HCT116 (cell line): ENCODE data around the gene PRRT1B. TPM values are rescaled to one million over a fixed set of nuclear protein-coding genes. Genes with fewer than 3 reads are reported as not detected.

Experiments
- ATAC-seq: fragments of 200-7000 bp; cut with Tn5 transposase; 2 replicates; pipeline ENCODE4 v1.9.1; 2020; ENCODE audit warnings: mild to moderate bottlenecking, moderate library complexity
- BruUV-seq: library from RNA; stranded (reverse); fragments of 400-500 nt; replicated peaks from 2 replicates; lab custom pipeline; 2021; lab: Mats Ljungman, UMichigan
- CTCF ChIA-PET: fragments of 300-600 bp; sonication (Branson Sonifier 250); formaldehyde crosslinking; loops from one replicate; lab custom pipeline; 2021; ENCODE audit warnings: antibody characterized with exemption; lab: Charles Lee
- POLR2A ChIA-PET: fragments of 300-600, 350-600 bp; sonication (Branson Sonifier 250); formaldehyde crosslinking; loops from one replicate; lab custom pipeline; 2021; ENCODE audit warnings: antibody characterized with exemption; lab: Charles Lee
- RAD21 ChIA-PET, 2 experiments: fragments of 300-600 bp; sonication (Branson Sonifier 250); formaldehyde crosslinking; loops; one replicate each; lab custom pipeline; 2023; ENCODE audit warnings: low total read pairs in 2 of 2; ENCODE audit not compliant: uncharacterized antibody in 2 of 2, unreplicated experiment in 2 of 2, low non-redundant PET in 1 of 2; lab: Charles Lee
- DNase-seq: peaks from one replicate; pipeline ENCODE4 v3.0.0-alpha.2; 2010; ENCODE audit warnings: low read depth, low spot score
- H2AFZ ChIP-seq: fragments of 200-600 bp; shearing (Covaris generic), sonication (generic); 2 replicates; pipeline ENCODE4 v1.6.1; 2017; ENCODE audit warnings: low read depth, mixed run types, mixed read lengths, antibody characterized with exemption, low read length; ENCODE audit not compliant: poor library complexity, severe bottlenecking
- H3K27ac ChIP-seq: 2 replicates; pipeline ENCODE4 v1.5.1; 2012; ENCODE audit warnings: low read depth, low read length
- H3K27me3 ChIP-seq: fragments of 200-600 bp; sonication (generic); 2 replicates; pipeline ENCODE4 v1.6.1; 2016; ENCODE audit warnings: mixed run types, low read length, mixed read lengths; ENCODE audit not compliant: insufficient read depth
- H3K36me3 ChIP-seq, 2 experiments: fragments of 200-500 bp in 1 of 2; fragments of 200-600 bp in 1 of 2; sonication (Bioruptor generic) in 1 of 2; sonication (generic) in 1 of 2; 2 replicates each; pipeline versions ENCODE4 v1.5.1 to v1.6.1; 2014 to 2016; ENCODE audit warnings: low read length in 2 of 2, inconsistent platforms in 1 of 2, mixed read lengths in 1 of 2, mixed run types in 1 of 2; ENCODE audit not compliant: insufficient read depth in 2 of 2, control insufficient read depth in 1 of 2
- H3K4me1 ChIP-seq, 2 experiments: fragments of 200-600 bp in 1 of 2; sonication (generic) in 1 of 2; 2 replicates each; pipeline versions ENCODE4 v1.5.1 to v1.6.1; 2012 to 2017; ENCODE audit warnings: low read length in 2 of 2, inconsistent platforms in 1 of 2, mild to moderate bottlenecking in 1 of 2, mixed read lengths in 1 of 2, mixed run types in 1 of 2, moderate library complexity in 1 of 2; ENCODE audit not compliant: insufficient read depth in 2 of 2, control insufficient read depth in 1 of 2
- H3K4me2 ChIP-seq: fragments of 200-600 bp; sonication (generic); 2 replicates; pipeline ENCODE4 v1.6.1; 2017; ENCODE audit warnings: mixed run types, low read length, mixed read lengths
- H3K4me3 ChIP-seq, 2 experiments: fragments of 200-600 bp in 1 of 2; sonication (generic) in 1 of 2; replicated peaks in 1 of 2; 2 replicates each; pipeline ENCODE4 v1.5.1; 2011 to 2016; ENCODE audit warnings: low read length in 2 of 2, control low read depth in 1 of 2, low read depth in 1 of 2, mild to moderate bottlenecking in 1 of 2, mixed read lengths in 1 of 2, mixed run types in 1 of 2
- H3K79me2 ChIP-seq: fragments of 200-600 bp; sonication (generic); 2 replicates; pipeline ENCODE4 v1.6.1; 2017; ENCODE audit warnings: mild to moderate bottlenecking, mixed run types, low read length, moderate library complexity, mixed read lengths; ENCODE audit not compliant: insufficient read depth
- H3K9ac ChIP-seq: fragments of 200-600 bp; sonication (generic); 2 replicates; pipeline ENCODE4 v1.6.1; 2016; ENCODE audit warnings: low read length, mixed read lengths
- H3K9me2 ChIP-seq: fragments of 200-600 bp; sonication (generic), shearing (Covaris generic); 2 replicates; pipeline ENCODE4 v1.6.1; 2017; ENCODE audit warnings: mixed run types, mild to moderate bottlenecking, moderate library complexity; ENCODE audit not compliant: insufficient read depth
- H3K9me3 ChIP-seq, 2 experiments: fragments of 200-500 bp in 1 of 2; fragments of 200-600 bp in 1 of 2; sonication (Bioruptor generic) in 1 of 2; sonication (generic) in 1 of 2; 2 replicates each; pipeline ENCODE4 v1.6.1; 2014 to 2017; ENCODE audit warnings: low read length in 2 of 2, mixed read lengths in 2 of 2, inconsistent platforms in 1 of 2, low read depth in 1 of 2, mild to moderate bottlenecking in 1 of 2, mixed run types in 1 of 2, moderate library complexity in 1 of 2; ENCODE audit not compliant: control insufficient read depth in 1 of 2, insufficient read depth in 1 of 2
- H4K20me1 ChIP-seq: fragments of 200-600 bp; sonication (generic), shearing (Covaris generic); 2 replicates; pipeline ENCODE4 v1.6.1; 2017; ENCODE audit warnings: mixed run types, mild to moderate bottlenecking, moderate library complexity; ENCODE audit not compliant: insufficient read depth
- CBX3 ChIP-seq: IDR thresholded peaks from 2 replicates; pipeline ENCODE4 v1.6.1; 2012; ENCODE audit warnings: low read depth
- EGR1 ChIP-seq: IDR thresholded peaks from 2 replicates; pipeline ENCODE4 v1.6.1; 2012; ENCODE audit warnings: low read depth
- ELF1 ChIP-seq: IDR thresholded peaks from 2 replicates; pipeline ENCODE4 v1.6.1; 2012; ENCODE audit warnings: low read depth, borderline replicate concordance
- EZH2 ChIP-seq: fragments of 200-600 bp; sonication (generic); IDR thresholded peaks from 2 replicates; pipeline ENCODE4 v1.6.1; 2017; ENCODE audit warnings: antibody characterized with exemption, mixed run types
- EZH2phosphoT487 ChIP-seq: fragments of 200-600 bp; IDR thresholded peaks from 2 replicates; pipeline ENCODE4 v1.6.1; 2018; ENCODE audit warnings: antibody characterized with exemption, borderline replicate concordance
- FOSL1 ChIP-seq: IDR thresholded peaks from 2 replicates; pipeline ENCODE4 v1.6.1; 2012; ENCODE audit warnings: low read depth
- POLR2A ChIP-seq: IDR thresholded peaks from 2 replicates; pipeline ENCODE4 v1.7.0; 2011; ENCODE audit warnings: borderline replicate concordance; ENCODE audit not compliant: insufficient read depth, insufficient read length; ENCODE audit errors: extremely low read depth
- RAD21 ChIP-seq: IDR thresholded peaks from 2 replicates; pipeline ENCODE4 v1.6.1; 2012; ENCODE audit warnings: low read depth, mild to moderate bottlenecking
- SIN3A ChIP-seq: IDR thresholded peaks from 2 replicates; pipeline ENCODE4 v1.6.1; 2012; ENCODE audit warnings: low read depth
- SRF ChIP-seq: IDR thresholded peaks from 2 replicates; pipeline ENCODE4 v1.6.1; 2012; ENCODE audit warnings: low read depth
- TCF7L2 ChIP-seq: IDR thresholded peaks from 2 replicates; pipeline ENCODE4 v1.7.0; 2011; ENCODE audit warnings: borderline replicate concordance, inconsistent platforms; ENCODE audit not compliant: insufficient read depth, insufficient read length; ENCODE audit errors: extremely low read depth
- YY1 ChIP-seq: IDR thresholded peaks from 2 replicates; pipeline ENCODE4 v1.6.1; 2011; ENCODE audit warnings: low read length, low read depth, moderate library complexity, mild to moderate bottlenecking; ENCODE audit not compliant: insufficient replicate concordance; ENCODE audit errors: extremely low read depth
- ZFX ChIP-seq: fragments of 450-650 bp; IDR thresholded peaks from 2 replicates; pipeline ENCODE4 v1.6.1; 2017
- ZNF274 ChIP-seq: fragments of 200-500 bp; sonication (Bioruptor generic); IDR thresholded peaks from 2 replicates; pipeline ENCODE4 v1.6.1; 2014; ENCODE audit warnings: mild to moderate bottlenecking, low read depth, low read length, inconsistent platforms
- intact Hi-C: fragments of 100-400 bp; cut with micrococcal nuclease; formaldehyde crosslinking; loops from 2 replicates; pipeline ENCODE4 v1.10.0; 2022
- total RNA-seq: library from RNA; stranded (reverse); gene quantifications from one replicate; pipeline ENCODE4 v1.2.1, GENCODE V29; 2021; ENCODE audit not compliant: unreplicated experiment
- TF ChIP-seq, protein P1 (sequence below): IDR thresholded peaks from 2 replicates; pipeline ENCODE4 v1.6.1; 2012
- TF ChIP-seq, protein P2 (sequence below), 3 experiments: fragments of 200-600 bp in 1 of 3; sonication (generic) in 1 of 3; IDR thresholded peaks in 2 of 3; conservative IDR thresholded peaks in 1 of 3; 2 replicates each; pipeline ENCODE4 v1.5.1; 2012 to 2017; ENCODE audit warnings: low read depth in 2 of 3, low read length in 2 of 3, antibody characterized with exemption in 1 of 3, borderline replicate concordance in 1 of 3, control low read depth in 1 of 3, mild to moderate bottlenecking in 1 of 3, mixed read lengths in 1 of 3, mixed run types in 1 of 3, moderate library complexity in 1 of 3; ENCODE audit not compliant: insufficient read depth in 1 of 3
- TF ChIP-seq, protein P3 (sequence below): IDR thresholded peaks from 2 replicates; pipeline ENCODE4 v1.6.1; 2012; ENCODE audit warnings: low read depth
- TF ChIP-seq, protein P4 (sequence below): IDR thresholded peaks from 2 replicates; pipeline ENCODE4 v1.6.1; 2012
- TF ChIP-seq, protein P5 (sequence below): IDR thresholded peaks from 2 replicates; pipeline ENCODE4 v1.6.1; 2011; ENCODE audit warnings: mild to moderate bottlenecking, low read length, moderate library complexity; ENCODE audit not compliant: insufficient replicate concordance; ENCODE audit errors: extremely low read depth

The PRRT1B gene
- total RNA-seq, 1 experiment from 2014 or later, result not detected

DNA sequence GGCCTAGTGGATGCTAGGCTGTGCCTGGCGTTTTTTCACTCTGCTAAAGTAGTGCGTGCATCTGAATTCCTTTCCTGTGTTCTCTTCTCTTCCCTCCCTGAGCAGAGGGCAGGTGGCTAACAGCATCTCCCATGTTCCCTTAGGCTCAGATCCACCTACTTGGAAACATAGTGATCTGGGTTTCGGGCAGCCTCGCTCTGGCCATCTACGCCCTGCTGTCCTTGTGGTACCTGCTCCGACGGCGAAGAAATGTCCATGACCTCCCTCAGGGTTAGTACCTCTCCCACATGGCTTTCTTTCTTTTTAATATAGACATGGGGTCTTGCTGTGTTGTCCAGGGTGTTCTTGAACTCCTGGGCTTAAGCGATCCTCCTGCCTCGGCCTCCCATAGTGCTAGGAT lies 24.1 kb upstream of the PRRT1B start:
- H3K9me3 ChIP-seq, result no peaks in the 10 kb centered on the region
- no peak overlapping the region for H3K9ac ChIP-seq
- ChIA-PET POLR2A (no interaction called here), RAD21 (interaction anchor here in 1 of 2 experiments (0.6 kb wide), 1 partner anchor 244 kb away, joined by 3 read pairs; no protein-coding TSS in a partner anchor)
- no TSS peak for BruUV-seq
- H3K27ac ChIP-seq, result no peak overlapping the region
- H3K36me3 ChIP-seq, result peaks cover 16 to 35% of the 10 kb centered on the region in 2 experiments
- no peak for ATAC-seq
- no peak overlapping the region for H3K4me3 ChIP-seq
- TF ChIP-seq, protein P1, sequence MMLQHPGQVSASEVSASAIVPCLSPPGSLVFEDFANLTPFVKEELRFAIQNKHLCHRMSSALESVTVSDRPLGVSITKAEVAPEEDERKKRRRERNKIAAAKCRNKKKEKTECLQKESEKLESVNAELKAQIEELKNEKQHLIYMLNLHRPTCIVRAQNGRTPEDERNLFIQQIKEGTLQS, result no peak
- no peak for TF ChIP-seq ZNF274
- no peak for TF ChIP-seq EZH2phosphoT487
- TF ChIP-seq ZFX, result no peak
- TF ChIP-seq FOSL1, result no peak
- TF ChIP-seq, protein P2, sequence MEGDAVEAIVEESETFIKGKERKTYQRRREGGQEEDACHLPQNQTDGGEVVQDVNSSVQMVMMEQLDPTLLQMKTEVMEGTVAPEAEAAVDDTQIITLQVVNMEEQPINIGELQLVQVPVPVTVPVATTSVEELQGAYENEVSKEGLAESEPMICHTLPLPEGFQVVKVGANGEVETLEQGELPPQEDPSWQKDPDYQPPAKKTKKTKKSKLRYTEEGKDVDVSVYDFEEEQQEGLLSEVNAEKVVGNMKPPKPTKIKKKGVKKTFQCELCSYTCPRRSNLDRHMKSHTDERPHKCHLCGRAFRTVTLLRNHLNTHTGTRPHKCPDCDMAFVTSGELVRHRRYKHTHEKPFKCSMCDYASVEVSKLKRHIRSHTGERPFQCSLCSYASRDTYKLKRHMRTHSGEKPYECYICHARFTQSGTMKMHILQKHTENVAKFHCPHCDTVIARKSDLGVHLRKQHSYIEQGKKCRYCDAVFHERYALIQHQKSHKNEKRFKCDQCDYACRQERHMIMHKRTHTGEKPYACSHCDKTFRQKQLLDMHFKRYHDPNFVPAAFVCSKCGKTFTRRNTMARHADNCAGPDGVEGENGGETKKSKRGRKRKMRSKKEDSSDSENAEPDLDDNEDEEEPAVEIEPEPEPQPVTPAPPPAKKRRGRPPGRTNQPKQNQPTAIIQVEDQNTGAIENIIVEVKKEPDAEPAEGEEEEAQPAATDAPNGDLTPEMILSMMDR (IDR thresholded peaks at IDR 0.05 in 2 of 3, conservative IDR thresholded peaks at IDR 0.05 in 1 of 3; ENCODE audit: borderline replicate concordance in 1 of 3, insufficient read depth in 1 of 3, low read depth in 2 of 3, low read length in 2 of 3), result no peak
- no peak for TF ChIP-seq ELF1
- no peak for TF ChIP-seq RAD21
- no peak for TF ChIP-seq TCF7L2
- TF ChIP-seq, protein P3, sequence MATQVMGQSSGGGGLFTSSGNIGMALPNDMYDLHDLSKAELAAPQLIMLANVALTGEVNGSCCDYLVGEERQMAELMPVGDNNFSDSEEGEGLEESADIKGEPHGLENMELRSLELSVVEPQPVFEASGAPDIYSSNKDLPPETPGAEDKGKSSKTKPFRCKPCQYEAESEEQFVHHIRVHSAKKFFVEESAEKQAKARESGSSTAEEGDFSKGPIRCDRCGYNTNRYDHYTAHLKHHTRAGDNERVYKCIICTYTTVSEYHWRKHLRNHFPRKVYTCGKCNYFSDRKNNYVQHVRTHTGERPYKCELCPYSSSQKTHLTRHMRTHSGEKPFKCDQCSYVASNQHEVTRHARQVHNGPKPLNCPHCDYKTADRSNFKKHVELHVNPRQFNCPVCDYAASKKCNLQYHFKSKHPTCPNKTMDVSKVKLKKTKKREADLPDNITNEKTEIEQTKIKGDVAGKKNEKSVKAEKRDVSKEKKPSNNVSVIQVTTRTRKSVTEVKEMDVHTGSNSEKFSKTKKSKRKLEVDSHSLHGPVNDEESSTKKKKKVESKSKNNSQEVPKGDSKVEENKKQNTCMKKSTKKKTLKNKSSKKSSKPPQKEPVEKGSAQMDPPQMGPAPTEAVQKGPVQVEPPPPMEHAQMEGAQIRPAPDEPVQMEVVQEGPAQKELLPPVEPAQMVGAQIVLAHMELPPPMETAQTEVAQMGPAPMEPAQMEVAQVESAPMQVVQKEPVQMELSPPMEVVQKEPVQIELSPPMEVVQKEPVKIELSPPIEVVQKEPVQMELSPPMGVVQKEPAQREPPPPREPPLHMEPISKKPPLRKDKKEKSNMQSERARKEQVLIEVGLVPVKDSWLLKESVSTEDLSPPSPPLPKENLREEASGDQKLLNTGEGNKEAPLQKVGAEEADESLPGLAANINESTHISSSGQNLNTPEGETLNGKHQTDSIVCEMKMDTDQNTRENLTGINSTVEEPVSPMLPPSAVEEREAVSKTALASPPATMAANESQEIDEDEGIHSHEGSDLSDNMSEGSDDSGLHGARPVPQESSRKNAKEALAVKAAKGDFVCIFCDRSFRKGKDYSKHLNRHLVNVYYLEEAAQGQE, result no peak
- TF ChIP-seq YY1, result no peak
- TF ChIP-seq POLR2A, result no peak
- TF ChIP-seq, protein P4, sequence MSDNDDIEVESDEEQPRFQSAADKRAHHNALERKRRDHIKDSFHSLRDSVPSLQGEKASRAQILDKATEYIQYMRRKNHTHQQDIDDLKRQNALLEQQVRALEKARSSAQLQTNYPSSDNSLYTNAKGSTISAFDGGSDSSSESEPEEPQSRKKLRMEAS, result no peak
- no peak for TF ChIP-seq SIN3A
- TF ChIP-seq CBX3, result no peak
- TF ChIP-seq, protein P5, sequence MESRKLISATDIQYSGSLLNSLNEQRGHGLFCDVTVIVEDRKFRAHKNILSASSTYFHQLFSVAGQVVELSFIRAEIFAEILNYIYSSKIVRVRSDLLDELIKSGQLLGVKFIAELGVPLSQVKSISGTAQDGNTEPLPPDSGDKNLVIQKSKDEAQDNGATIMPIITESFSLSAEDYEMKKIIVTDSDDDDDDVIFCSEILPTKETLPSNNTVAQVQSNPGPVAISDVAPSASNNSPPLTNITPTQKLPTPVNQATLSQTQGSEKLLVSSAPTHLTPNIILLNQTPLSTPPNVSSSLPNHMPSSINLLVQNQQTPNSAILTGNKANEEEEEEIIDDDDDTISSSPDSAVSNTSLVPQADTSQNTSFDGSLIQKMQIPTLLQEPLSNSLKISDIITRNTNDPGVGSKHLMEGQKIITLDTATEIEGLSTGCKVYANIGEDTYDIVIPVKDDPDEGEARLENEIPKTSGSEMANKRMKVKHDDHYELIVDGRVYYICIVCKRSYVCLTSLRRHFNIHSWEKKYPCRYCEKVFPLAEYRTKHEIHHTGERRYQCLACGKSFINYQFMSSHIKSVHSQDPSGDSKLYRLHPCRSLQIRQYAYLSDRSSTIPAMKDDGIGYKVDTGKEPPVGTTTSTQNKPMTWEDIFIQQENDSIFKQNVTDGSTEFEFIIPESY, result no peak
- TF ChIP-seq EGR1, result no peak
- no peak for TF ChIP-seq EZH2
- TF ChIP-seq SRF, result no peak
- TF ChIP-seq, all 23 proteins: peak for 0
- no peaks in the 10 kb centered on the region for H3K27me3 ChIP-seq
- no peak overlapping the region for H3K4me2 ChIP-seq
- H3K4me1 ChIP-seq, result no peaks in the 10 kb centered on the region
- H3K9me2 ChIP-seq, result no peaks in the 10 kb centered on the region
- CTCF ChIA-PET, result no interaction called here
- H4K20me1 ChIP-seq, result no peaks in the 10 kb centered on the region
- intact Hi-C loops, result no loop called here
- H2AFZ ChIP-seq, result no peak overlapping the region
- DNase-seq, result no peak
- H3K79me2 ChIP-seq, result no peaks in the 10 kb centered on the region
